IPS DF 6.9 (cell line): ENCODE results near the gene PRXL2B.
"Not testable (repeated sequence)": the region's sequence is repeated elsewhere in the genome, so short reads cannot be mapped to it uniquely, and the experiment has no call there.

ENCODE experiments used
- DNase-seq: peaks from one replicate; pipeline ENCODE4 v3.0.0-alpha.2; 2013; ENCODE audit warnings: low read depth, low spot score
- H3K27ac ChIP-seq: one replicate; pipeline ENCODE4 v1.5.1; 2013; ENCODE audit warnings: low read length, control low read depth
- H3K27me3 ChIP-seq: 2 replicates; pipeline ENCODE4 v1.6.1; 2013; ENCODE audit warnings: mild to moderate bottlenecking, low read length; ENCODE audit not compliant: control insufficient read depth, insufficient read depth
- H3K36me3 ChIP-seq: 2 replicates; pipeline ENCODE4 v1.6.1; 2013; ENCODE audit warnings: low read length; ENCODE audit not compliant: control insufficient read depth, insufficient read depth
- H3K4me1 ChIP-seq: 2 replicates; pipeline ENCODE4 v1.6.1; 2013; ENCODE audit warnings: low read length; ENCODE audit not compliant: control insufficient read depth, insufficient read depth
- H3K4me3 ChIP-seq: 2 replicates; pipeline ENCODE4 v1.5.1; 2013; ENCODE audit warnings: mild to moderate bottlenecking, low read length
- H3K9me3 ChIP-seq: 2 replicates; pipeline ENCODE4 v1.6.1; 2013; ENCODE audit warnings: low read length, inconsistent platforms; ENCODE audit not compliant: control insufficient read depth, insufficient read depth
- WGBS: extraction: QIAGEN DNeasy Blood & Tissue Kit; methylation state at CpG from one replicate; pipeline ENCODE4 v1.1.7; 2013; ENCODE audit warnings: mixed read lengths, missing lambda C conversion rate; ENCODE audit not compliant: insufficient read length, insufficient coverage; 5-methylcytosine and 5-hydroxymethylcytosine counted together

Gene PRXL2B

DNA sequence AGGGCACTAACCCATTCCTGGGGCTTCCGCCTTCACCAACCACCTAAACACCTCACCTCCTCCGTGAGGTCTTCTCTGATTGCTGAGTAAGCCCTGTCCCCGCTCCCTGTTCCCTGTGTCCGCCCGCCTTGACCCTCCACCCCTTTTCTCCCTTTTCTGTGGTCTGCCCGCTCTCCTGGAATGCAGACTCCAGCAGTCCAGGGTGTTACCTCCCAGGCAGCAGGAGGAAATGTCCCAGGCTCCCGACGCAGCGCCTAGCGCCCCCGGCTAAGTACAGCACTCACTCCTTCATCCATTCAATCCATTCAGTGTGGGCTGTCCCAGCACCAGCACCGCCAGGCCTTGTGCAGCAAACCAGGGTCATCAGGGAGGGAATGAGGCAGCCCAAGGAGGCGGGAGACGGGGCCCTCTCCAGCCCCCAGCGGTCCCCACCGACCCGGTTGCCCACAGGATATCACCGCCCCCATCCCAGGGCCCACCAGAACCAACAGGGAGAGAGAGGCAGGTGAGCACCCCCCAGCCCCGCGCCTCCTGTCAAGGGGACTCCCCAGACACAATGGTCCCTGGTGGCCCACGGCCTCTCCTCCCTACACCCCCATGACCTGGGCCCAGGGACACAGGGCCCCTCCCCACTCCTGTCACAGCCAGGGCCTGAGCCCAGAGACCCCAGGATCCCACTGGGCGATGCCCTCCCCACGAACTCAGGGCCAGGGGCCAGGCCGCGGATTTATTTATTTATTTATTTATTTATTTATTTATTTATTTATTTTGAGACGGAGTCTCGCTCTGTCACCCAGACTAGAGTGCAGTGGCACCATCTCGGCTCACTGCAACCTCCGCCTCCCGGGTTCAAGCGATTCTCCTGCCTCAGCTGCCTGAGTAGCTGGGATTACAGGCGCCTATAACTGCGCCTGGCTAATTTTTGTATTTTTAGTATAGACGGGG, 20.2 kb upstream of the PRXL2B start:
- no peaks in the 10 kb centered on the region for H3K27me3 ChIP-seq
- WGBS: no CpG with 5 or more reads among the region's 34 CpGs
- no peak for DNase-seq

DNA sequence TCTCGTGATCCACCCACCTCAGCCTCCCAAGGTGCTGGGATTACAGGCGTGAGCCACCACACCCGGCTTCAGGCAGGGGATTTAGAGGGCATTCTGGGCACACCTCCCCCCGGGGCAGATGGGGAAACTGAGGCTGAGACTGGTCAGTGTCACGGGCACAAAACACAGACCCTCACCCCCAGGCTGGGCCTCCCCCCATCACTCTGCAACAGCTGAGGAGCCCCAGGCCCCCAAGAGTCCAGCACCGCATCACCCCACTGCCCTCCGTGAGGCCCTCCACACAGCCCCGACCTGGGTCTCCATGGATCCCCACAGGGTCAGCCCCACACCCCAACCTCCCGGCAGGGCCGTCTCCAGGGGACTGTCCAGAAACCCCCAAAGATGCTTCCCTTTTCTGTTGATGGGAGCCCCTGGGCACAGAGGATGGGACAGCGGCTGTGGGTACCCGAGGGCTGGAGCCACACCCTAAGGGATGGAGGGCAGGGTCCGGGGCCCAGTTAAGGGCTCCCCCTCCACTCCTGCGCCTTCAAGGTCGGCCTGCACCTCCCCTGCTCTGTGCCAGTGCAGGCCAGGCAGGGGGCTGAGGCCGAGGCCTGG, 19.4 kb upstream of the PRXL2B start:
- Histone ChIP-seq H3K4me1 (no peaks in the 10 kb centered on the region), H3K27ac (no peak overlapping the region), H3K27me3 (no peaks in the 10 kb centered on the region), H3K9me3 (no peaks in the 10 kb centered on the region), H3K36me3 (no peaks in the 10 kb centered on the region), H3K4me3 (no peak overlapping the region)
- no CpG with 5 or more reads among the region's 16 CpGs for WGBS
- DNase-seq: no peak

More for the DNA sequence above, 20.2 kb upstream of the PRXL2B start:
- Histone ChIP-seq H3K36me3 (no peaks in the 10 kb centered on the region), H3K9me3 (no peaks in the 10 kb centered on the region), H3K27ac (no peak overlapping the region), H3K4me3 (no peak overlapping the region), H3K4me1 (no peaks in the 10 kb centered on the region)

DNA sequence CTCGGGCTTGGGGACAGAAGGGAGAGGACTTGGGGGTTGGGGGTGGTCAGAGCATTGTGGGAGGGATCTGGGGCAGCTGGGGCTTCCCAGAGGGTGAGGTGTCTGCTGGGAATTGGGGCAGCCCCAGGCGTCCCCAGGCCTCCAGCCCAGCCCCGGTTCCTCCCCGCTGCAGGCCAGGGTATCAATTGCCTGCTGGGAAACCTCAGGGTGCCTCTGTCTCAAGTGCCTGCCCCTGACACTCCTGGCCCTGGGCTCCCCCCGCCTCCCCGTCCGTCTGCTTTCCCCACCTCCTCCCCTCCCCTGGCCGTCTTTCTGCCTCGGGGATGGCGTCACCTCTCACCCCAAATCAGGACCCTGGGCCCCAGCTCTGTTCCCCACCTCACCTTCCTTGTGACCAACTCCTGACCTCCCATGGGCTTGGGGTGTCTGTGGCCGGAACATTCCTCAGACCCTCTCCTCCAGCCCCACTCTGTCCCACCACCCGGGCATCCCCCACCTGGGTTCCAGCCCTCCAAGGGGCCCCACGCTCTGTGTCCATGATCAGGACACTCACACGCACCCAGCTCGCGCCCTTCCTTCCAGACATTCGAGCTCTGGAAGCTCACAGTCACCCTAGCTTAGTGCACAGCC, 18.3 kb upstream of the PRXL2B start:
- WGBS: no CpG with 5 or more reads among the region's 17 CpGs
- H3K9me3 ChIP-seq, H3K36me3 ChIP-seq, DNase-seq, H3K27ac ChIP-seq, H3K4me3 ChIP-seq, H3K4me1 ChIP-seq, H3K27me3 ChIP-seq: not testable (repeated sequence)

DNA sequence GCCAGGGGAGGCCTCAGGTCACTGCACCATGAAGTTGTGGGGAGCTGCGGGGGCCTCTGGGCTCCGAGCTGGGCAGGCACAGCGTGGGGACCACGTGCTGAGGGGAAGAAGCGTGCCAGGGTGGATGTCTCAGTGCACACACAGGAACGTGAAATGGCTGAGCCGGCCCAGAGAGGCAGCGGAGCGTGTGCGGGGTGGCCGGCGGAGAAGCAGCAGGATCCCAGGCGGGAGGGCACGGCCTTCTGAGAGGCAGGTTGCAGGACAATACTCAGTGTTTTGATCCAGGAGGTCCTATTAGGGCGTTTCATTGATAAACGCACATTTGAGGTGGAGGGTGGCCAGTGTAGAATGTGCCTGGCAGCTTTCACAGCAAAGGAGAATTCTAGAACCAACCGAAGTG, 17.5 kb upstream of the PRXL2B start:
- no peaks in the 10 kb centered on the region for H3K4me1 ChIP-seq
- no CpG with 5 or more reads among the region's 17 CpGs for WGBS
- H3K4me3 ChIP-seq: no peak overlapping the region
- no peak overlapping the region for H3K27ac ChIP-seq
- H3K36me3 ChIP-seq: no peaks in the 10 kb centered on the region
- no peaks in the 10 kb centered on the region for H3K27me3 ChIP-seq
- DNase-seq: no peak
- H3K9me3 ChIP-seq: no peaks in the 10 kb centered on the region

DNA sequence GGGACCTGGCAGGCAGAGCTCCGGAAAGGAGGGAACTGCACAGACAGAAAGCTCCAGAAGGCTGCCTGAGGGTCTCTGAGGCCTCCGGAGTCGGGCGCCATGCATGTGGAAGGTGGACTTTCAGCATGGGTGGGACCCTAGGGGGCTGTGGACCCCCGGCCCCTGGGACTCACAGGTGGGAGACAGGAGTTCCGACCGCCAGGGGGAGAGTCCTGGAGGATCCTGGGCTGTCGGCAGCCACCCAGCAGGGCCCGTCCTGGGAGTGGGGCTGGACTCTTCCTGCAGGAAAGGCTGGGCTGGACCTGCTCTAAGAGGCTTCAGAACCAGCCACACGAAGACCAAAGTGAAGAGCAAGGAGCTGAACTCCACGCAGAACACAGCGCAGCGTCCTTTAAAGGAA, 16.9 kb upstream of the PRXL2B start:
- H3K4me1 ChIP-seq, H3K27ac ChIP-seq, H3K4me3 ChIP-seq, H3K9me3 ChIP-seq, H3K36me3 ChIP-seq, DNase-seq, H3K27me3 ChIP-seq: not testable (repeated sequence)
- no CpG with 5 or more reads among the region's 13 CpGs for WGBS

DNA sequence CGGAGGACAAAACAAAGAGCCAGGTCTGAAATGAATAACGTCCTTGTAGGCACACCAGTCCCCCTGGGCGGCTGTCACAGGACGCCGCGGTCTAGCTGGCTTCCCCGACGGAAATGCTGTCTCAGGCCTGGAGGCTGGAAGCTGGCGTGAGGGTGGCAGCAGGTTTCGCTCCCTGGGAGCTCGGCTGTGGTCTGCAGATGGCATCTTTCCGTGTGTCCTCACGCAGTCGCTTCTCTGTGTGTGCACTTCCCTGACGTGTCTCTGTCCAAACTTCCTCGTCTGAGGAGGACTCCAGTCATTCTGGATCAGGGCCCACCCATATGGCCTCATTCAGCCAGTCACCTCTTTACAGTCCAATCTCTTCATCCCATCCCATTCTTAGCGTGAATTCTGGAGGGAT, 16.2 kb upstream of the PRXL2B start:
- Histone ChIP-seq H3K36me3 (no peaks in the 10 kb centered on the region), H3K9me3 (no peaks in the 10 kb centered on the region), H3K4me3 (no peak overlapping the region), H3K4me1 (no peaks in the 10 kb centered on the region), H3K27ac (no peak overlapping the region), H3K27me3 (no peaks in the 10 kb centered on the region)
- WGBS: no CpG with 5 or more reads among the region's 17 CpGs
- DNase-seq: no peak

DNA sequence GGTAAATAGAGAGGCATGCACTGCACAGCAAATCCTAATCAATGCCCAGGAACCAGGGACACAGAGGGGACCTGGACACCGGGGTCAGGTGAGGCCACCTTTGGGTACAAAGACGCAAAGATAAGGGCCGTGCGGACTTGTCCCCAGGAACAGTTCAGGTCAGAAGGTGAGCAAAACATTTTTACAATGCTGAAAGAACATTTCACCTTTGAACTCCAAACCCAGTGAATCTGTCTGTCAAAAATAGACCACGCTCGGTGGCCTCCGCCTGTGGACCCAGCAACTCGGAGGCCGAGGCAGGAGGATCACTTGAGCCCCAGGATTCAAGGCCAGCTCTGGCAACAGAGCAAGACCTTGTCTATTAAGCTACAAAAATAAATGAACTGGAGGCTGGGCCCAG, 15.2 kb upstream of the PRXL2B start:
- no peak overlapping the region for H3K4me3 ChIP-seq
- no peaks in the 10 kb centered on the region for H3K4me1 ChIP-seq
- no peaks in the 10 kb centered on the region for H3K27me3 ChIP-seq
- no CpG with 5 or more reads among the region's 9 CpGs for WGBS
- H3K27ac ChIP-seq: no peak overlapping the region
- H3K9me3 ChIP-seq: no peaks in the 10 kb centered on the region
- no peaks in the 10 kb centered on the region for H3K36me3 ChIP-seq
- DNase-seq: no peak

DNA sequence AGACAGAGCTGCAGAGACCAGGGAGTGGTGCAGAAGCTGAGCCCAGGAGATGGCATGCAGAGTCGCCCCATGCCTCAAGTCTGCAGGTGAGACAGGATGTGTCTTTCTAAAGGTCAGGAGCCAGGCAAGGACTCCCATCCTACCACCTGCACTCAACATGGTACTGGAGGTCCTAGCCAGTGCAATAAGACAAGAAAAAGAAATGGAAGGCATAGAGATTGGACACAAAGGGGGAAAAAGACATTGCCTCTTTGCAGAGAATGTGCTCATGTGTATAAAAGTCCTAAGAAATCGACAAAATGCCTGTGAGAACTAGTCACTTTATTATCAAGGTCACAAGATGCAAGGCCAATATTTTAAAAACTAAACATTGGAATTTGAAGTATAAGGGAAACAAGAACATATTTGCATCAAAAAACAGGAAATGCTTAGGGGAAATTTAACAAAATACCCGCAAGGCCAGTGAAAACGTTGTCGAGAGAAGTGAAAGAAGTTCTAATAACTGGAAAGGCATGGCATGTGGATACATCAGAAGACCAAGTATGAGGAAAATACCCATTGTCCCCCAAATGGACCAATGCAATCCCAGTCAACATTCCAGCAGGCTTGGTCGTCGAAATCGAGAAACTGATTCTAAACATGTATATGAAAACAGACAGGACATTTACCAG, 13.2 kb upstream of the PRXL2B start:
- Histone ChIP-seq H3K9me3 (no peaks in the 10 kb centered on the region), H3K4me1 (peaks cover 1% of the 10 kb centered on the region; the same call in 1 of the 2 replicates), H3K27me3 (no peaks in the 10 kb centered on the region), H3K27ac (no peak overlapping the region), H3K4me3 (no peak overlapping the region), H3K36me3 (no peaks in the 10 kb centered on the region)
- no peak for DNase-seq
- WGBS: no CpG with 5 or more reads among the region's 8 CpGs

DNA sequence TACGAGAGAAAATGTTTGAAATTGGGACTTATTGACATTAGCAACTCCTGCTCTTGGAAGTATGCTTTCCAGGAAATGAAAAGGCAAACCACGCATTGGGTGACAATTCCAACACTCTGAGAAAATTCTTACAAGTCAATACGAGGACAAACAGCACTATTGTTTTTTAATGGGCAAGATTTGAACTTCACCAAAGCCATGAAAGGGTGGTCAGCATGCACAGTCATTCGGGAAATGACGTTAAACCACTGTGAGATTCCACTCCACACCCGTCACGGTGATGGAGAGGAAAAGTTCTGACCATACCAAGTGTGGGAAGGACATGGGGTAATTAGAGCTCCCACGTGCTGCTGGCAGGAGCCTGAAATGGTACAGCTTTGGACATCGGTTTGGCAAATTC, 12.2 kb upstream of the PRXL2B start:
- Histone ChIP-seq H3K27ac (no peak overlapping the region), H3K4me3 (no peak overlapping the region), H3K4me1 (peaks cover 2% of the 10 kb centered on the region; the same call in 1 of the 2 replicates), H3K9me3 (no peaks in the 10 kb centered on the region), H3K36me3 (no peaks in the 10 kb centered on the region), H3K27me3 (no peaks in the 10 kb centered on the region)
- no CpG with 5 or more reads among the region's 9 CpGs for WGBS
- DNase-seq: no peak
